NCI-H1092 (cell line): ENCODE results near the gene MYMK.
A peak's percentile ranks its signal among the peaks of the same experiment; 100 is the strongest.

Source experiments
- DNase-seq: peaks from one replicate; lab custom pipeline; 2025; lab: John Stamatoyannopoulos, UW

MYMK gene

GRCh38 chr9:133485531-133486260 is 39.1 kb downstream of the MYMK start:
- no peak for DNase-seq

- DNase-seq = no peak
Measured at GRCh38 chr9:133484671-133485437, 39.9 kb downstream of the MYMK start.

GRCh38 chr9:133483611-133484010 is 41.1 kb downstream of the MYMK start:
- no peak for DNase-seq

GRCh38 chr9:133478851-133479711 is 45.7 kb downstream of the MYMK start, which contains the start of gene SLC2A6:
TSS of gene SLC2A6 (minus strand) at chr9:133479099. CDS start at chr9:133479059, 40 bp downstream.
- DNase-seq = peak; percentile 83

- DNase-seq = no peak
Measured at GRCh38 chr9:133477992-133478850, 46.5 kb downstream of the MYMK start.

GRCh38 chr9:133477461-133477860 is 47.3 kb downstream of the MYMK start:
- DNase-seq = no peak

GRCh38 chr9:133476941-133477340 is 47.8 kb downstream of the MYMK start:
- no peak for DNase-seq

GRCh38 chr9:133476036-133476931 is 48.5 kb downstream of the MYMK start:
- DNase-seq = no peak

- no peak for DNase-seq
Measured at GRCh38 chr9:133475292-133476012, 49.3 kb downstream of the MYMK start.

- DNase-seq = no peak
Measured at GRCh38 chr9:133474853-133475252, 49.9 kb downstream of the MYMK start.

- no peak for DNase-seq
Measured at GRCh38 chr9:133474215-133474614, 50.5 kb downstream of the MYMK start.

GRCh38 chr9:133473743-133474142 is 51.0 kb downstream of the MYMK start:
- no peak for DNase-seq

GRCh38 chr9:133472753-133473378 is 51.9 kb downstream of the MYMK start:
- DNase-seq = no peak

GRCh38 chr9:133472277-133472645 is 52.5 kb downstream of the MYMK start:
- DNase-seq = no peak

GRCh38 chr9:133471551-133472276 is 53.0 kb downstream of the MYMK start:
- no peak for DNase-seq

GRCh38 chr9:133470988-133471387 is 53.8 kb downstream of the MYMK start:
- no peak for DNase-seq

GRCh38 chr9:133470427-133470924 is 54.3 kb downstream of the MYMK start:
- no peak for DNase-seq

GRCh38 chr9:133468777-133469421 is 55.9 kb downstream of the MYMK start:
- no peak for DNase-seq
